Chondrocyte (in vitro differentiated cells): ENCODE measurements around the gene FBXO44. TPM values are rescaled to one million over a fixed set of nuclear protein-coding genes. Genes with fewer than 3 reads are reported as not detected.

Source experiments
- DNase-seq: peaks from one replicate; pipeline ENCODE4 v3.0.0; 2021; ENCODE audit warnings: mixed read lengths, low spot score
- H3K27ac Mint-ChIP-seq: one replicate; pipeline ENCODE4 v1.8.0; 2021; ENCODE audit warnings: mild to moderate bottlenecking, moderate library complexity, mixed read lengths; ENCODE audit not compliant: unreplicated experiment
- H3K27me3 Mint-ChIP-seq: 2 replicates; pipeline ENCODE4 v1.8.0; 2021; ENCODE audit warnings: low read depth, mixed read lengths
- H3K36me3 Mint-ChIP-seq: 2 replicates; pipeline ENCODE4 v1.8.0; 2021; ENCODE audit warnings: low read depth, mixed read lengths
- H3K4me1 Mint-ChIP-seq: 2 replicates; pipeline ENCODE4 v1.8.0; 2021; ENCODE audit warnings: low read depth, mild to moderate bottlenecking, mixed read lengths
- H3K4me3 Mint-ChIP-seq: one replicate; pipeline ENCODE4 v1.8.0; 2021; ENCODE audit warnings: mild to moderate bottlenecking, moderate library complexity, mixed read lengths; ENCODE audit not compliant: unreplicated experiment
- H3K9me3 Mint-ChIP-seq: 2 replicates; pipeline ENCODE4 v1.8.0; 2021; ENCODE audit warnings: low read depth, mixed read lengths
- total RNA-seq: library from RNA; stranded (reverse); gene quantifications from 3 replicates; pipeline ENCODE4 v1.2.1, GENCODE V29; 2021
- TF ChIP-seq, protein P1 (sequence below): fragments of 200-600 bp; sonication (generic); IDR thresholded peaks from 2 replicates; pipeline ENCODE4 v1.5.0; 2021; ENCODE audit warnings: antibody characterized with exemption, mild to moderate bottlenecking, moderate library complexity

Gene FBXO44
- total RNA-seq, 1 donor from 2014 or later = 17.5 TPM

DNA sequence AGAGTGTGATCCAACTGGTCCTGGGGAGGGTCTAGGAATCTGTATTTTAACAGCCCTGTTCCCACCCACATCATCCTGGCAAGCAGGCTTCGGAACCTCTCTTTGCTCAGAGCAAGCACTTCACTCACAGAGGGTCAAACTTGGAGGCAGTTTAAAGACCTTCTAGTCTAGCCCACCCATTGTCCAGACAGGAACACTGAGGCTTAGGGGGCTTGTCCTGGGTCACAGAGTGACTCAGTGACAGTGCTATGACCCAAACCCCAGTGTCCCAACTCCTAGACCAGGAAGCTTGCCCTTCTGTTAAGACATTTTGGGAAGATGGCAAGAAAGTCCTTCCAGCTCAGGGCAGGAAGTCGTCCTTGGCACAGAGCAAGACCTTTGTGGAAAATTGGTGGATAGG, 36.9 kb upstream of the FBXO44 start:
- Mint-ChIP-seq H3K27me3 (peaks cover 61% of the 10 kb centered on the region), H3K36me3 (no peaks in the 10 kb centered on the region), H3K4me3 (no peak overlapping the region), H3K4me1 (no peaks in the 10 kb centered on the region), H3K27ac (no peak overlapping the region), H3K9me3 (no peaks in the 10 kb centered on the region)
- TF ChIP-seq, protein P1, sequence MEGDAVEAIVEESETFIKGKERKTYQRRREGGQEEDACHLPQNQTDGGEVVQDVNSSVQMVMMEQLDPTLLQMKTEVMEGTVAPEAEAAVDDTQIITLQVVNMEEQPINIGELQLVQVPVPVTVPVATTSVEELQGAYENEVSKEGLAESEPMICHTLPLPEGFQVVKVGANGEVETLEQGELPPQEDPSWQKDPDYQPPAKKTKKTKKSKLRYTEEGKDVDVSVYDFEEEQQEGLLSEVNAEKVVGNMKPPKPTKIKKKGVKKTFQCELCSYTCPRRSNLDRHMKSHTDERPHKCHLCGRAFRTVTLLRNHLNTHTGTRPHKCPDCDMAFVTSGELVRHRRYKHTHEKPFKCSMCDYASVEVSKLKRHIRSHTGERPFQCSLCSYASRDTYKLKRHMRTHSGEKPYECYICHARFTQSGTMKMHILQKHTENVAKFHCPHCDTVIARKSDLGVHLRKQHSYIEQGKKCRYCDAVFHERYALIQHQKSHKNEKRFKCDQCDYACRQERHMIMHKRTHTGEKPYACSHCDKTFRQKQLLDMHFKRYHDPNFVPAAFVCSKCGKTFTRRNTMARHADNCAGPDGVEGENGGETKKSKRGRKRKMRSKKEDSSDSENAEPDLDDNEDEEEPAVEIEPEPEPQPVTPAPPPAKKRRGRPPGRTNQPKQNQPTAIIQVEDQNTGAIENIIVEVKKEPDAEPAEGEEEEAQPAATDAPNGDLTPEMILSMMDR = no peak
- DNase-seq = no peak

DNA sequence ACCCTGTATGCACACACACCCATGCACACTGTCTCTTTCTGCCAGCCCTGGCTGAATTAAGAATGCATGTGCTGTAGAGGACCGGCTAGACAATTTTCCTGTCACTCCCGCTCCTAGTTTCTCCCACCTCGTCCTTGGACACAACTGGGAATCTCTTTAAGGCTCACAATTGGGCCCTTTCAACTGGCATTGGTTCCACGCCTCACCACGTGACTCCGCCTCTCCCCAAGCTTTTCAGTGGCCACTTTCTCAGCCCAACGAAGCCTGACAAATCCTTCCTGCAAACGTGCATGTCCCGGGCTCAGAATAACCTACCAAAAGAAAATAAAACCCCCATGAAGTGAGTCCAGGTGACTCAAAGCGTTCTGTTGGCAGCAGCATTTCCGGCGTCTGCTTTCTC, 34.3 kb upstream of the FBXO44 start:
- no peaks in the 10 kb centered on the region for H3K9me3 Mint-ChIP-seq
- no peaks in the 10 kb centered on the region for H3K4me1 Mint-ChIP-seq
- no peaks in the 10 kb centered on the region for H3K36me3 Mint-ChIP-seq
- no peak overlapping the region for H3K27ac Mint-ChIP-seq
- TF ChIP-seq, protein P1 = no peak
- H3K27me3 Mint-ChIP-seq = peaks cover 53% of the 10 kb centered on the region
- DNase-seq = no peak
- no peak overlapping the region for H3K4me3 Mint-ChIP-seq

- peaks cover 55% of the 10 kb centered on the region for H3K27me3 Mint-ChIP-seq
- H3K9me3 Mint-ChIP-seq = no peaks in the 10 kb centered on the region
- H3K4me3 Mint-ChIP-seq = no peak overlapping the region
- H3K36me3 Mint-ChIP-seq = no peaks in the 10 kb centered on the region
- H3K27ac Mint-ChIP-seq = no peak overlapping the region
- DNase-seq = no peak
- TF ChIP-seq, protein P1 = no peak
- no peaks in the 10 kb centered on the region for H3K4me1 Mint-ChIP-seq
These were observed 33.8 kb upstream of the FBXO44 start for GRCh38 chr1:11620924-11621323.

DNA sequence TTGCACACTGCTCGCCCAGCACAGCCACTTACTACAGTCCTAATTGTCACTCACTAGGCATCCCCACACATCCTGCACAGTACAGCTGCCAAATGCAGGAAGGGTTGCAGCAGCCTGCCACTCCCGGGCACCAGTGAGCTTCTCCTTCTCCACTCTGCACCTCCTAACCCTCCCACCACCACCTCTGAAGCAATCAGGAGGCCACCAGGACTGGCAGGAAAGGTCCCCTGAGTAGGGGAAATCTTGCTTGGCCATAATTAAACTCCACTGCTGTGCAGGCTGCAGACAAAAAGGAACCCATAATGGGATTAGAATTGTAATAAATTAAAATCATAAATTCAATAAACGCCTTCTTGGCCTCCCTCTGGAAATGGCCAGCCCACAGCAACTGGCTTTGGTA, 32.3 kb upstream of the FBXO44 start:
- TF ChIP-seq, protein P1 = no peak
- Mint-ChIP-seq H3K27ac (no peak overlapping the region), H3K4me1 (no peaks in the 10 kb centered on the region), H3K9me3 (no peaks in the 10 kb centered on the region), H3K36me3 (no peaks in the 10 kb centered on the region), H3K4me3 (no peak overlapping the region), H3K27me3 (peaks cover 56% of the 10 kb centered on the region)
- DNase-seq = no peak

DNA sequence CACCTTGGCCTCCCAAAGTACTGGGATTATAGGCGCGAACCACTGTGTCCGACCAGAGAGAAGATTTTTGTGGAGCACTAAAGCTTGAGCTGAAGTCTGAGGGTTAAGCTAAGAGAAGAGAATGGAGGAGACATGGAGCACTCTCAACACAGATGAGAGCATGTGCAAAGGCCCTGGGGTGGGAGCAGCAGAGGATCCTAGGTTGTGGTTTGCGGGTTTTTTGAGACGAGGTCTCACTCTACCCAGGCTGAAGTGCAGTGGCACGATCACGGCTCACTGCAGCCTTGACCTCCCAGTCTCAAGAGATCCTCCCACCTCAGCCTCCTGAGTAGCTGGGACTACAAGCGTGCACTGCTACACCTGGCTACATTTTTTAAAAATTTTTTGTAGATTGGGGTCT, 31.0 kb upstream of the FBXO44 start:
- H3K4me3 Mint-ChIP-seq = no peak overlapping the region
- H3K9me3 Mint-ChIP-seq = no peaks in the 10 kb centered on the region
- peaks cover 48% of the 10 kb centered on the region for H3K27me3 Mint-ChIP-seq
- H3K36me3 Mint-ChIP-seq = no peaks in the 10 kb centered on the region
- DNase-seq = no peak
- H3K4me1 Mint-ChIP-seq = no peaks in the 10 kb centered on the region
- TF ChIP-seq, protein P1 = no peak
- no peak overlapping the region for H3K27ac Mint-ChIP-seq
